Measurements from ENCODE around the gene WNT2. TPM values are rescaled to one million over a fixed set of nuclear protein-coding genes. Genes with fewer than 3 reads are reported as not detected.

WNT2 gene
- total and polyA plus RNA-seq, 2 donors (not counting 1 experiment from before 2014, with no cell fraction given) = 1.7 to 14.5 TPM

DNA sequence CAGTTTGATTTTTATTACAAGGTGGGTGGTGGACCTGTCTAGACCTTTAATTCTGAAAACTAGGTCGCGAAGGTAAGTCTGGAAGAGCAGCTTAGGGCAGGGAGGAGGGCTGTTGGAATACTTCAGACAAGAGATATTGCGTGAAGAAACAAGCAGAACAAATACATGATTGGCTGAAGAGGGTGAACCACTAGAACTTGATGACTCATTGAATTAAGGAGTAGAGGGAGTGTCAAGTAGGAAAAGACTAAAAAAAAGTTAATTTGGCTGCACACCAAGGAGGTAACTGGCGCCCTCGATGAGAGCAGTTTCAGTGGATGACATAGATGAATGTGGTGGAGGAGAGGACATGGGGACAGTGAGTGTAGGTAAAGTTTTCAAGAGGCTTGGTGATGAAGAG is 41.3 kb downstream of the WNT2 start:
- Histone ChIP-seq H3K9me3 (ENCODE audit: control insufficient read depth, insufficient read depth, low read depth, low read length) (no peaks in the 10 kb centered on the region), H3K4me2 (ENCODE audit: extremely low read depth, insufficient read depth, low read length) (no peak overlapping the region), H3K9ac (ENCODE audit: insufficient read depth, low read length) (no peak overlapping the region), H3K4me3 (replicated peaks in 1 of 4; ENCODE audit: control extremely low read depth in 1 of 4, insufficient read depth in 1 of 4, low read depth in 3 of 4, low read length in 4 of 4) (no peak overlapping the region), H3K27me3 (ENCODE audit: control insufficient read depth, insufficient read depth, low read length) (no peaks in the 10 kb centered on the region), H4K20me1 (ENCODE audit: control insufficient read depth, extremely low read depth, insufficient read depth, low read length) (no peaks in the 10 kb centered on the region), H3K27ac (ENCODE audit: insufficient read depth, low read length) (no peak overlapping the region), H3K36me3 (ENCODE audit: control insufficient read depth, insufficient read depth, low read length) (no peaks in the 10 kb centered on the region), H3K4me1 (ENCODE audit: control insufficient read depth, extremely low read depth, insufficient read depth, low read length) (peaks cover 10% of the 10 kb centered on the region), H3K79me2 (ENCODE audit: control insufficient read depth, insufficient read depth, low read length) (no peaks in the 10 kb centered on the region), H2AFZ (ENCODE audit: low read length) (no peak overlapping the region)
- DNase-seq (ENCODE audit: low read depth in 2 of 2) = peak in 1 of 2 donors; percentile 74
- no peak for TF ChIP-seq EZH2 (IDR thresholded peaks at IDR 0.05; ENCODE audit: low read length, missing control alignments)
- TF ChIP-seq, protein P1, sequence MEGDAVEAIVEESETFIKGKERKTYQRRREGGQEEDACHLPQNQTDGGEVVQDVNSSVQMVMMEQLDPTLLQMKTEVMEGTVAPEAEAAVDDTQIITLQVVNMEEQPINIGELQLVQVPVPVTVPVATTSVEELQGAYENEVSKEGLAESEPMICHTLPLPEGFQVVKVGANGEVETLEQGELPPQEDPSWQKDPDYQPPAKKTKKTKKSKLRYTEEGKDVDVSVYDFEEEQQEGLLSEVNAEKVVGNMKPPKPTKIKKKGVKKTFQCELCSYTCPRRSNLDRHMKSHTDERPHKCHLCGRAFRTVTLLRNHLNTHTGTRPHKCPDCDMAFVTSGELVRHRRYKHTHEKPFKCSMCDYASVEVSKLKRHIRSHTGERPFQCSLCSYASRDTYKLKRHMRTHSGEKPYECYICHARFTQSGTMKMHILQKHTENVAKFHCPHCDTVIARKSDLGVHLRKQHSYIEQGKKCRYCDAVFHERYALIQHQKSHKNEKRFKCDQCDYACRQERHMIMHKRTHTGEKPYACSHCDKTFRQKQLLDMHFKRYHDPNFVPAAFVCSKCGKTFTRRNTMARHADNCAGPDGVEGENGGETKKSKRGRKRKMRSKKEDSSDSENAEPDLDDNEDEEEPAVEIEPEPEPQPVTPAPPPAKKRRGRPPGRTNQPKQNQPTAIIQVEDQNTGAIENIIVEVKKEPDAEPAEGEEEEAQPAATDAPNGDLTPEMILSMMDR (conservative IDR thresholded peaks at IDR 0.05 in 1 of 2, IDR thresholded peaks at IDR 0.05 in 1 of 2; ENCODE audit: low read depth in 1 of 2, low read length in 2 of 2) = no peak

DNA sequence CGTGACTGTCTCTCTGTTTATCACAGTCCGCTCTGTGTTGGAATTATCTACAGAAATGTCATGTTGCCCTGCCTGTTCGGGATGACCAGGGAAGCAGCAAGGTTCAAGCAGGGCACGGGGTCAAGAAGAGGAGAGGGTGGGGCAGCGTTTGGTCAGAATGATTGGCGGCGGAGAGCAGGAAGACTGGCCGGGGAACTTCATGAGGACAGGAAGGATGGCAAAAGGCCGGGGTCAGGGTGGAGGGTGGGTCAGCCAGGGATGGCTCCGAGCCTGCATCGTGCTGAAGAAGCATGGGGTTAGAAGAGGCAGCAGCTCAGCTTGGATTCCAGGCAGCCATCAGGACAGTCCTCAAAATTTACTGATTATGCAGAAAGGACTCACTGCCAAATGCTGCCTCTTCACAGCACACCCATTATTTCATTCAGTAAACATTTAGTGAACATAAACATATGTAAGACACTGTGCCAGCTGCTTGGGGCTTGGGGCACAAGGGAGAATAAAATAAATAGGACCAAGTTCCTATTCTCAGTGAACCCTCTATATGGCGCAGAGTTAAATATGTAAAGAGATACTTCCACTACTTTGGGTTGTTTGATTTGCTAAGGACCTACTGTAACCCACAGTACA is 42.8 kb downstream of the WNT2 start:
- Histone ChIP-seq H3K79me2 (ENCODE audit: control insufficient read depth, insufficient read depth, low read length) (no peaks in the 10 kb centered on the region), H3K27me3 (ENCODE audit: control insufficient read depth, insufficient read depth, low read length) (no peaks in the 10 kb centered on the region), H2AFZ (ENCODE audit: low read length) (peak overlapping the region; percentile 33), H3K9me3 (ENCODE audit: control insufficient read depth, insufficient read depth, low read depth, low read length) (no peaks in the 10 kb centered on the region), H3K36me3 (ENCODE audit: control insufficient read depth, insufficient read depth, low read length) (no peaks in the 10 kb centered on the region), H3K9ac (ENCODE audit: insufficient read depth, low read length) (no peak overlapping the region), H3K4me3 (replicated peaks in 1 of 4; ENCODE audit: control extremely low read depth in 1 of 4, insufficient read depth in 1 of 4, low read depth in 3 of 4, low read length in 4 of 4) (no peak overlapping the region), H3K27ac (ENCODE audit: insufficient read depth, low read length) (no peak overlapping the region), H4K20me1 (ENCODE audit: control insufficient read depth, extremely low read depth, insufficient read depth, low read length) (no peaks in the 10 kb centered on the region), H3K4me1 (ENCODE audit: control insufficient read depth, extremely low read depth, insufficient read depth, low read length) (peaks cover 10% of the 10 kb centered on the region), H3K4me2 (ENCODE audit: extremely low read depth, insufficient read depth, low read length) (no peak overlapping the region)
- TF ChIP-seq, protein P1 (conservative IDR thresholded peaks at IDR 0.05 in 1 of 2, IDR thresholded peaks at IDR 0.05 in 1 of 2; ENCODE audit: low read depth in 1 of 2, low read length in 2 of 2) = no peak
- no peak for TF ChIP-seq EZH2 (IDR thresholded peaks at IDR 0.05; ENCODE audit: low read length, missing control alignments)
- DNase-seq (ENCODE audit: low read depth in 2 of 2) = peak in 1 of 2 donors; percentile 26

DNA sequence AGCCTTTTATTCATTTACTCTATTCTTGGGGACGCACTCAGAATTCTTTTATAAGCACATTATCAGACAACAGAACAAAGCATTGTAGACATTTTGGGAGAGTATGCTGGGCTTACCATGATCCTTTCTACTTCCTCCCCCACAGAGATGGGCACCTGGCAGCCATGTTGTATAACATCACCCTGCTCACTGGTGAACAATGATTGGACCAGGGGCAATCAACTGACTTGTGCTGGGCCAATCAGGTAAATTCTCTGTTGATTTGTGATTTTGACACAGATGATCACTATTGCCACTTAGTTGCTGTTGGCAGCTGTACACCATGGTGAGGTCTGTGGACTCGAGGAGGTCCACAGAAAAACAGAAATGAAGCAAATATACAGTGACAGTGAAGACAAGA is 43.7 kb downstream of the WNT2 start:
- Histone ChIP-seq H2AFZ (ENCODE audit: low read length) (no peak overlapping the region), H3K27ac (ENCODE audit: insufficient read depth, low read length) (no peak overlapping the region), H3K9ac (ENCODE audit: insufficient read depth, low read length) (no peak overlapping the region), H3K4me2 (ENCODE audit: extremely low read depth, insufficient read depth, low read length) (no peak overlapping the region), H4K20me1 (ENCODE audit: control insufficient read depth, extremely low read depth, insufficient read depth, low read length) (no peaks in the 10 kb centered on the region), H3K79me2 (ENCODE audit: control insufficient read depth, insufficient read depth, low read length) (no peaks in the 10 kb centered on the region), H3K4me3 (replicated peaks in 1 of 4; ENCODE audit: control extremely low read depth in 1 of 4, insufficient read depth in 1 of 4, low read depth in 3 of 4, low read length in 4 of 4) (no peak overlapping the region), H3K4me1 (ENCODE audit: control insufficient read depth, extremely low read depth, insufficient read depth, low read length) (peaks cover 10% of the 10 kb centered on the region), H3K9me3 (ENCODE audit: control insufficient read depth, insufficient read depth, low read depth, low read length) (no peaks in the 10 kb centered on the region), H3K36me3 (ENCODE audit: control insufficient read depth, insufficient read depth, low read length) (no peaks in the 10 kb centered on the region), H3K27me3 (ENCODE audit: control insufficient read depth, insufficient read depth, low read length) (no peaks in the 10 kb centered on the region)
- DNase-seq (ENCODE audit: low read depth in 2 of 2) = no peak
- TF ChIP-seq, protein P1 (conservative IDR thresholded peaks at IDR 0.05 in 1 of 2, IDR thresholded peaks at IDR 0.05 in 1 of 2; ENCODE audit: low read depth in 1 of 2, low read length in 2 of 2) = no peak
- TF ChIP-seq EZH2 (IDR thresholded peaks at IDR 0.05; ENCODE audit: low read length, missing control alignments) = no peak

All from fibroblast of lung (primary cell).